GM12892 (cell line): ENCODE results near the gene FSIP1.

Experiments
- POLR2AphosphoS5 ChIP-seq: IDR thresholded peaks from 2 replicates; pipeline ENCODE4 v1.6.1; 2011; ENCODE audit warnings: low read depth, low read length, control low read depth
- TAF1 ChIP-seq: IDR thresholded peaks from 2 replicates; pipeline ENCODE4 v1.6.1; 2011; ENCODE audit warnings: low read depth, mild to moderate bottlenecking, control low read depth, low read length, borderline replicate concordance

GRCh38 chr15:39625856-39626255, 156.8 kb downstream of the FSIP1 start:
- no peak for TF ChIP-seq TAF1
- TF ChIP-seq POLR2AphosphoS5: no peak
